ENCODE measurements around the gene KCNC4.

- no peak for TF ChIP-seq CTCF (IDR thresholded peaks at IDR 0.05)
- no peak for TF ChIP-seq POLR2A (IDR thresholded peaks at IDR 0.05)
Measured at GRCh38 chr1:110198746-110199145, 11.4 kb upstream of the KCNC4 start.

All from right lobe of liver (tissue), 4 donors.